HCT116 (cell line): ENCODE data around the gene BLCAP.

Experiments used
- ATF3 ChIP-seq: IDR thresholded peaks from 2 replicates; pipeline ENCODE4 v1.6.1; 2012
- CBX3 ChIP-seq: IDR thresholded peaks from 2 replicates; pipeline ENCODE4 v1.6.1; 2012; ENCODE audit warnings: low read depth
- CTCF ChIP-seq, 3 experiments: fragments of 200-600 bp in 1 of 3; sonication (generic) in 1 of 3; IDR thresholded peaks in 2 of 3; conservative IDR thresholded peaks in 1 of 3; 2 replicates each; pipeline ENCODE4 v1.5.1; 2012 to 2017; ENCODE audit warnings: low read depth in 2 of 3, low read length in 2 of 3, antibody characterized with exemption in 1 of 3, borderline replicate concordance in 1 of 3, control low read depth in 1 of 3, mild to moderate bottlenecking in 1 of 3, mixed read lengths in 1 of 3, mixed run types in 1 of 3, moderate library complexity in 1 of 3; ENCODE audit not compliant: insufficient read depth in 1 of 3
- EGR1 ChIP-seq: IDR thresholded peaks from 2 replicates; pipeline ENCODE4 v1.6.1; 2012; ENCODE audit warnings: low read depth
- ELF1 ChIP-seq: IDR thresholded peaks from 2 replicates; pipeline ENCODE4 v1.6.1; 2012; ENCODE audit warnings: low read depth, borderline replicate concordance
- EZH2 ChIP-seq: fragments of 200-600 bp; sonication (generic); IDR thresholded peaks from 2 replicates; pipeline ENCODE4 v1.6.1; 2017; ENCODE audit warnings: antibody characterized with exemption, mixed run types
- EZH2phosphoT487 ChIP-seq: fragments of 200-600 bp; IDR thresholded peaks from 2 replicates; pipeline ENCODE4 v1.6.1; 2018; ENCODE audit warnings: antibody characterized with exemption, borderline replicate concordance
- FOSL1 ChIP-seq: IDR thresholded peaks from 2 replicates; pipeline ENCODE4 v1.6.1; 2012; ENCODE audit warnings: low read depth
- JUND ChIP-seq: IDR thresholded peaks from 2 replicates; pipeline ENCODE4 v1.6.1; 2012
- MAX ChIP-seq: IDR thresholded peaks from 2 replicates; pipeline ENCODE4 v1.6.1; 2012
- POLR2A ChIP-seq: IDR thresholded peaks from 2 replicates; pipeline ENCODE4 v1.7.0; 2011; ENCODE audit warnings: borderline replicate concordance; ENCODE audit not compliant: insufficient read depth, insufficient read length; ENCODE audit errors: extremely low read depth
- POLR2AphosphoS5 ChIP-seq: IDR thresholded peaks from 2 replicates; pipeline ENCODE4 v1.6.1; 2011; ENCODE audit warnings: mild to moderate bottlenecking, low read depth, low read length, moderate library complexity
- RAD21 ChIP-seq: IDR thresholded peaks from 2 replicates; pipeline ENCODE4 v1.6.1; 2012; ENCODE audit warnings: low read depth, mild to moderate bottlenecking
- SIN3A ChIP-seq: IDR thresholded peaks from 2 replicates; pipeline ENCODE4 v1.6.1; 2012; ENCODE audit warnings: low read depth

GRCh38 chr20:37518059-37518458, 9.6 kb downstream of the BLCAP start:
- TF ChIP-seq POLR2AphosphoS5 (no peak), ATF3 (no peak), CTCF (IDR thresholded peaks at IDR 0.05 in 2 of 3, conservative IDR thresholded peaks at IDR 0.05 in 1 of 3; ENCODE audit: borderline replicate concordance in 1 of 3, insufficient read depth in 1 of 3, low read depth in 2 of 3, low read length in 2 of 3) (no peak), ELF1 (no peak), EZH2 (no peak), RAD21 (no peak), POLR2A (no peak), CBX3 (no peak), SIN3A (no peak), FOSL1 (no peak), EGR1 (no peak), EZH2phosphoT487 (no peak), MAX (no peak), JUND (no peak)
